Vagina (tissue), 2 donors: ENCODE data around the gene TPCN2.

Experiments
- POLR2A ChIP-seq, 2 donors: fragments of 450-650 bp; IDR thresholded peaks; one replicate each; pipeline ENCODE4 v1.6.1; 2017; ENCODE audit warnings: antibody characterized with exemption in 2 of 2, mild to moderate bottlenecking in 2 of 2, moderate library complexity in 2 of 2
- TF ChIP-seq, protein P1 (sequence below), 3 experiments: fragments of 450-650 bp in 2 of 3; fragments of 200-600 bp in 1 of 3; sonication (generic) in 1 of 3; IDR thresholded peaks; one replicate each; pipeline ENCODE4 v1.5.1; 2017 to 2019; ENCODE audit warnings: antibody characterized with exemption in 3 of 3, mild to moderate bottlenecking in 2 of 3, moderate library complexity in 2 of 3

DNA sequence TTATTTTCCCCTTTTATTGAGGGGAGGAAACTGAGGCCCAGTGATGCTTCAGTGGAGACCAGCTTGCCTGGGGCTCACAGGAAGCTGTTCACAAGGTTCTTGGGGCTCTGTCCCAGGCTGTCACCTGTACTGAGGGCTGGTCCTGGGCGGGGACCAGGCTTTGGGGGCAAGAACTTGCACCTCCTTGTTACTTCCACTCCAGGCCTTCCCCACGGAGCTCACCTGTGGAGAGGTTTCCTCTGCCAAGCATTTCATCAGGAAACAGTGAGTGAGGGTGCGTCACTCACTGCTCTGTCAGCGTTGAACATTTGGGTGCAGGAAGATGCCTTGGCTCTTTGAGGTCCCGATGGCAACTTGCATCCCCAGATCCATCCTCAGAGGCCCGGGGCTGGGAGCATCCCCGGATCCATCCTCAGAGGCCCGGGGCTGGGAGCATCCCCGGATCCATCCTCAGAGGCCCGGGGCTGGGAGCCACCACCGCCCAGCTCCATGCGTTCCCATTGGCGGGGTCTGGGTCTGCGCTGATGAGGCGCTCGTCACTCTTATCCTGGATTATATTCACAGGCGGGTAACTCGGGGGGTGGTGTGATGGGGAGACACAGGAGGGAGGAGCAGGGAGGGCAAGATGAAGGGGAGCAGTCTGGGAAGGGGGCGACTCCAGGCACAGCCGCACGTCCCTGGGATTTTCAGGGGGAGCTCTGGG lies 105.6 kb downstream of the TPCN2 start:
- TF ChIP-seq POLR2A (IDR thresholded peaks at IDR 0.05), result no peak
- TF ChIP-seq, protein P1, sequence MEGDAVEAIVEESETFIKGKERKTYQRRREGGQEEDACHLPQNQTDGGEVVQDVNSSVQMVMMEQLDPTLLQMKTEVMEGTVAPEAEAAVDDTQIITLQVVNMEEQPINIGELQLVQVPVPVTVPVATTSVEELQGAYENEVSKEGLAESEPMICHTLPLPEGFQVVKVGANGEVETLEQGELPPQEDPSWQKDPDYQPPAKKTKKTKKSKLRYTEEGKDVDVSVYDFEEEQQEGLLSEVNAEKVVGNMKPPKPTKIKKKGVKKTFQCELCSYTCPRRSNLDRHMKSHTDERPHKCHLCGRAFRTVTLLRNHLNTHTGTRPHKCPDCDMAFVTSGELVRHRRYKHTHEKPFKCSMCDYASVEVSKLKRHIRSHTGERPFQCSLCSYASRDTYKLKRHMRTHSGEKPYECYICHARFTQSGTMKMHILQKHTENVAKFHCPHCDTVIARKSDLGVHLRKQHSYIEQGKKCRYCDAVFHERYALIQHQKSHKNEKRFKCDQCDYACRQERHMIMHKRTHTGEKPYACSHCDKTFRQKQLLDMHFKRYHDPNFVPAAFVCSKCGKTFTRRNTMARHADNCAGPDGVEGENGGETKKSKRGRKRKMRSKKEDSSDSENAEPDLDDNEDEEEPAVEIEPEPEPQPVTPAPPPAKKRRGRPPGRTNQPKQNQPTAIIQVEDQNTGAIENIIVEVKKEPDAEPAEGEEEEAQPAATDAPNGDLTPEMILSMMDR (IDR thresholded peaks at IDR 0.05), result no peak
